ENCODE data around the gene PROCA1. TPM values are rescaled to one million over a fixed set of nuclear protein-coding genes. Genes with fewer than 3 reads are reported as not detected.

The PROCA1 gene
- total and polyA plus RNA-seq, 12 donors, result 0.74 to 4.9 (median 1.3) TPM

GRCh38 chr17:28702752-28703150 lies 8.9 kb downstream of the PROCA1 start:
- intact Hi-C loops (cut with DNase I), result loop anchor here in 2 of 10 donors (5.0 kb wide), 2 partner anchors 50 to 515 kb away; no protein-coding TSS in a partner anchor
- no peak for TF ChIP-seq CTCF (IDR thresholded peaks at IDR 0.05)
- 71 to 82% methylated on average over 3 of the region's 3 CpGs for WGBS, 2 donors
- no peak overlapping the region for H3K4me3 ChIP-seq
- DNase-seq (no peak), ATAC-seq (no peak)
- H3K4me1 ChIP-seq, result no peaks in the 10 kb centered on the region
- H3K9me3 ChIP-seq, result no peaks in the 10 kb centered on the region
- peaks cover under 1 to 74% (median 56%) of the 10 kb centered on the region in 9 donors for H3K36me3 ChIP-seq
- no peak overlapping the region for H3K27ac ChIP-seq
- no peaks in the 10 kb centered on the region for H3K27me3 ChIP-seq

GRCh38 chr17:28702026-28702751 lies 9.5 kb downstream of the PROCA1 start:
- Histone ChIP-seq H3K9me3 (no peaks in the 10 kb centered on the region), H3K36me3 (peaks cover 5 to 79% (median 62%) of the 10 kb centered on the region in 9 donors), H3K4me3 (no peak overlapping the region), H3K27me3 (no peaks in the 10 kb centered on the region), H3K27ac (no peak overlapping the region), H3K4me1 (no peaks in the 10 kb centered on the region)
- DNase-seq, result no peak
- TF ChIP-seq CTCF (IDR thresholded peaks at IDR 0.05), result no peak
- no peak for ATAC-seq
- intact Hi-C loops (cut with DNase I), result loop anchor here in 2 of 10 donors (5.0 kb wide), 2 partner anchors 50 to 515 kb away; no protein-coding TSS in a partner anchor
- WGBS, 2 donors, result 75 to 76% methylated on average over 10 of the region's 10 CpGs

GRCh38 chr17:28700830-28701492 lies 10.7 kb downstream of the PROCA1 start:
- Histone ChIP-seq H3K9me3 (no peaks in the 10 kb centered on the region), H3K36me3 (peaks cover 5 to 91% (median 74%) of the 10 kb centered on the region in 9 donors), H3K27ac (no peak overlapping the region), H3K4me1 (no peaks in the 10 kb centered on the region), H3K27me3 (no peaks in the 10 kb centered on the region), H3K4me3 (no peak overlapping the region)
- WGBS, 2 donors, result 90 to 91% methylated on average over 10 of the region's 10 CpGs
- intact Hi-C loops (cut with DNase I), result loop anchor here in 2 of 10 donors (5.0 kb wide), 2 partner anchors 49 to 516 kb away; no protein-coding TSS in a partner anchor
- TF ChIP-seq CTCF (IDR thresholded peaks at IDR 0.05), result no peak
- ATAC-seq (no peak), DNase-seq (no peak)

- Histone ChIP-seq H3K4me1 (no peaks in the 10 kb centered on the region), H3K4me3 (no peak overlapping the region), H3K9me3 (no peaks in the 10 kb centered on the region), H3K27ac (no peak overlapping the region), H3K36me3 (peaks cover 5 to 98% (median 81%) of the 10 kb centered on the region in 9 donors), H3K27me3 (no peaks in the 10 kb centered on the region)
- intact Hi-C loops (cut with DNase I), result loop anchor here in 2 of 10 donors (5.0 kb wide), 2 partner anchors 48 to 517 kb away; no protein-coding TSS in a partner anchor
- ATAC-seq (no peak), DNase-seq (no peak)
- TF ChIP-seq CTCF (IDR thresholded peaks at IDR 0.05), result no peak
- 86 to 88% methylated on average over 8 of the region's 8 CpGs for WGBS, 2 donors
Observed at GRCh38 chr17:28700278-28700677, 11.4 kb downstream of the PROCA1 start.

Measured in heart right ventricle (tissue), 16 donors.